ENCODE results near the gene TULP4. TPM values are rescaled to one million over a fixed set of nuclear protein-coding genes. Genes with fewer than 3 reads are reported as not detected.

Gene TULP4
- total and polyA plus RNA-seq, 2 donors (not counting 1 experiment from before 2014, with no cell fraction given): 12.0 to 90.0 TPM

GRCh38 chr6:158539413-158539812 is 227.1 kb downstream of the TULP4 start:
- no peak overlapping the region for H3K4me3 ChIP-seq (ENCODE audit: control extremely low read depth in 1 of 5, extremely low read depth in 1 of 5, insufficient read depth in 1 of 5, low read depth in 2 of 5, low read length in 4 of 5)
- ChIA-PET CTCF (no interaction called here), POLR2A (no interaction called here)

GRCh38 chr6:158539881-158540280 is 227.6 kb downstream of the TULP4 start:
- Histone ChIP-seq H3K9me3 (ENCODE audit: control extremely low read depth in 1 of 3, control insufficient read depth in 2 of 3, insufficient read depth in 1 of 3, low read length in 2 of 3) (peaks cover 0 to 8% (median 0%) of the 10 kb centered on the region in 3 donors), H3K9ac (ENCODE audit: low read length) (no peak overlapping the region), H3K4me2 (replicated peaks; ENCODE audit: low read depth, low read length, poor library complexity, severe bottlenecking) (no peak overlapping the region), H3K27ac (ENCODE audit: low read length in 2 of 2) (no peak overlapping the region), H2AFZ (ENCODE audit: insufficient read depth, low read depth, low read length, poor library complexity, severe bottlenecking) (no peak overlapping the region), H3K36me3 (replicated peaks in 1 of 2; ENCODE audit: control extremely low read depth in 1 of 2, control insufficient read depth in 1 of 2, extremely low read depth in 1 of 2, insufficient read depth in 2 of 2, low read length in 1 of 2) (no peaks in the 10 kb centered on the region), H3K4me3 (ENCODE audit: control extremely low read depth in 1 of 5, extremely low read depth in 1 of 5, insufficient read depth in 1 of 5, low read depth in 2 of 5, low read length in 4 of 5) (no peak overlapping the region), H3K79me2 (ENCODE audit: control insufficient read depth, insufficient read depth, low read length) (no peaks in the 10 kb centered on the region), H4K20me1 (ENCODE audit: control insufficient read depth, insufficient read depth, low read length, poor library complexity, severe bottlenecking) (no peaks in the 10 kb centered on the region), H3K4me1 (ENCODE audit: control insufficient read depth in 2 of 2, insufficient read depth in 2 of 2, low read length in 2 of 2) (peaks cover 8 to 18% of the 10 kb centered on the region in 2 donors), H3K27me3 (replicated peaks in 1 of 4; ENCODE audit: control extremely low read depth in 1 of 4, control insufficient read depth in 3 of 4, insufficient read depth in 4 of 4, low read length in 3 of 4) (peaks cover 0 to 57% (median 29%) of the 10 kb centered on the region in 4 experiments)
- Mint-ChIP-seq H3K27ac (no peak overlapping the region), H3K4me3 (no peak overlapping the region), H3K4me1 (peaks cover 6% of the 10 kb centered on the region), H3K27me3 (peaks cover 61% of the 10 kb centered on the region), H3K9me3 (ENCODE audit: insufficient read depth) (no peaks in the 10 kb centered on the region)
- no peak for DNase-seq
- CTCF ChIA-PET: no interaction called here
- POLR2A ChIA-PET: no interaction called here
- no CpG with 5 or more reads among the region's 6 CpGs for WGBS (ENCODE audit: insufficient coverage)
- no peak for TF ChIP-seq EZH2 (IDR thresholded peaks at IDR 0.05; ENCODE audit: borderline replicate concordance, insufficient read depth, low read depth, low read length, poor library complexity, severe bottlenecking)
- no peak for TF ChIP-seq CTCF (IDR thresholded peaks at IDR 0.05)
- intact Hi-C loops (cut with micrococcal nuclease): no loop called here
- no peak for ATAC-seq (ENCODE audit: low read depth)

More at GRCh38 chr6:158539413-158539812, 227.1 kb downstream of the TULP4 start:
- Mint-ChIP-seq H3K9me3 (ENCODE audit: insufficient read depth) (no peaks in the 10 kb centered on the region), H3K4me1 (peaks cover 6% of the 10 kb centered on the region), H3K27me3 (peaks cover 62% of the 10 kb centered on the region), H3K4me3 (no peak overlapping the region), H3K27ac (no peak overlapping the region)
- no peak for DNase-seq
- H3K27ac ChIP-seq (ENCODE audit: low read length in 2 of 2): no peak overlapping the region
- intact Hi-C loops (cut with micrococcal nuclease): no loop called here
- no peak for TF ChIP-seq CTCF (IDR thresholded peaks at IDR 0.05)
- no peak for TF ChIP-seq EZH2 (IDR thresholded peaks at IDR 0.05; ENCODE audit: borderline replicate concordance, insufficient read depth, low read depth, low read length, poor library complexity, severe bottlenecking)
- no peak overlapping the region for H3K4me2 ChIP-seq (replicated peaks; ENCODE audit: low read depth, low read length, poor library complexity, severe bottlenecking)
- H3K27me3 ChIP-seq (replicated peaks in 1 of 4; ENCODE audit: control extremely low read depth in 1 of 4, control insufficient read depth in 3 of 4, insufficient read depth in 4 of 4, low read length in 3 of 4): peaks cover 0 to 60% (median 29%) of the 10 kb centered on the region in 4 experiments
- 75% methylated on average over 5 of the region's 7 CpGs for WGBS (ENCODE audit: insufficient coverage)
- no peaks in the 10 kb centered on the region for H3K36me3 ChIP-seq (replicated peaks in 1 of 2; ENCODE audit: control extremely low read depth in 1 of 2, control insufficient read depth in 1 of 2, extremely low read depth in 1 of 2, insufficient read depth in 2 of 2, low read length in 1 of 2)
- H3K79me2 ChIP-seq (ENCODE audit: control insufficient read depth, insufficient read depth, low read length): no peaks in the 10 kb centered on the region
- H3K9ac ChIP-seq (ENCODE audit: low read length): no peak overlapping the region
- no peak for ATAC-seq (ENCODE audit: low read depth)
- H3K9me3 ChIP-seq (ENCODE audit: control extremely low read depth in 1 of 3, control insufficient read depth in 2 of 3, insufficient read depth in 1 of 3, low read length in 2 of 3): peaks cover 0 to 8% (median 0%) of the 10 kb centered on the region in 3 donors
- H4K20me1 ChIP-seq (ENCODE audit: control insufficient read depth, insufficient read depth, low read length, poor library complexity, severe bottlenecking): no peaks in the 10 kb centered on the region
- peaks cover 8 to 18% of the 10 kb centered on the region in 2 donors for H3K4me1 ChIP-seq (ENCODE audit: control insufficient read depth in 2 of 2, insufficient read depth in 2 of 2, low read length in 2 of 2)
- H2AFZ ChIP-seq (ENCODE audit: insufficient read depth, low read depth, low read length, poor library complexity, severe bottlenecking): no peak overlapping the region
